T-helper 2 cell treated with Interferon-gamma antibody and Interleukin-4, amounts not matched to agents 5 μg/mL and 100 μg/mL, for 36 hours (primary cell): ENCODE results near the gene LCE2A.
A peak's percentile ranks its signal among the peaks of the same experiment; 100 is the strongest.
"Not testable (repeated sequence)": the region's sequence is repeated elsewhere in the genome, so short reads cannot be mapped to it uniquely, and the experiment has no call there.

ENCODE experiments used
- DNase-seq: peaks from one replicate; pipeline ENCODE4 v3.0.0; 2021; ENCODE audit warnings: low spot score
- H3K27ac Mint-ChIP-seq: one replicate; pipeline ENCODE4 v1.8.0; 2021; ENCODE audit warnings: mild to moderate bottlenecking, mixed read lengths
- H3K27me3 Mint-ChIP-seq: one replicate; pipeline ENCODE4 v1.8.0; 2021; ENCODE audit warnings: low read depth, mixed read lengths
- H3K36me3 Mint-ChIP-seq: one replicate; pipeline ENCODE4 v1.8.0; 2021; ENCODE audit warnings: low read depth, mixed read lengths
- H3K4me1 Mint-ChIP-seq: one replicate; pipeline ENCODE4 v1.8.0; 2021; ENCODE audit warnings: low read depth, mixed read lengths
- H3K4me3 Mint-ChIP-seq: one replicate; pipeline ENCODE4 v1.8.0; 2022; ENCODE audit warnings: mild to moderate bottlenecking, moderate library complexity, mixed read lengths
- H3K9me3 Mint-ChIP-seq: one replicate; pipeline ENCODE4 v1.8.0; 2021; ENCODE audit warnings: mixed read lengths

Gene LCE2A

DNA sequence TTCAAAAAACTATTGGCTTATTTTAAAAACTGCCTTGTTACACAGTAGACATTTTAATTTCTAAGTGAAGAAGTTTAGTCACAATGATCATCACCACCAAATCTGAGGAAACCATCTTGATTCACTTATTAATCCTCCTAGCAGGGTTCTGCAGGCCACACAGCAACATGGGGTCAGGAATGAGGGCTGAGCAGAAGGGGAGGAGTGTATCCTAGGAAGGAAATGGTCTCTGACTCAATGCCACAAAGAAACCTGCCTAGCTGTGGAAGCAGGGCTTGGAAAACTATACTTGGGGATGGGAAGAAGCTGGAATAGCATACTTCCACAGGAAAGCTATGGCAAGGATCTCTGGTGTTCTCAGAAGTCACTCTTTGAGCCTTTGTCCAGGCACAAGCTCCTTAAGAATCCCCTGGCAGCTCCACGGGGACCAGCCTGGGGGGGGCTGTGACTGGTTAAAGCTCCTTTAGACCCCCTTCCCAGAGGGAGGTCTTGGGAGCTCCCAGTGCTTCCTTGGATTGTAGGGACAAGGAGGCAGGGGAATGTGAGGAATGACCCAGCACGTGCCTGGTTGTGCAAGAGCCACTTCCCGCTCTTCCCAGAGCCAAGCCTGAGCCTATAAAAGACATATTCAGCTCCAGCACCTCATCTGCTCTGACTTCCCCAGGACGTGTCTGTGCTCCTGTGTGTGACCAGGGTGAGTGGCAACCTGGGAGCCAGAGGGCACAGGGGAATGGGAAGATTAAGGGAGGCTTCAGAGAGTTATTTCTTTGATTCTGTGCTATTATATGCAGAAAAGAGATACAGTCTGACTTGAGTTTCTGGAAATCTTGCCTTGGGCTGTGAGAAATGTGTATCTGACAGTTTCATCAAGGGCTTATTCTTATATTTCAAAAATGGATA lies at the start of gene LCE2A:
Gene LCE2A, plus strand, starts transcription at position 645 of the 900 bp plus-strand sequence. CDS start 557 bp downstream, outside the sequence.
- DNase-seq = no peak
- no peaks in the 10 kb centered on the region for H3K4me1 Mint-ChIP-seq
- H3K27me3 Mint-ChIP-seq = peaks cover 3% of the 10 kb centered on the region
- H3K4me3 Mint-ChIP-seq = no peak within 1 kb of the TSS
- no peak within 1 kb of the TSS for H3K27ac Mint-ChIP-seq
- H3K9me3 Mint-ChIP-seq = peaks cover 1% of the 10 kb centered on the region
- no peaks in the 10 kb centered on the region for H3K36me3 Mint-ChIP-seq

- Mint-ChIP-seq H3K27ac (no peak overlapping the region), H3K4me1 (peaks cover 2% of the 10 kb centered on the region), H3K36me3 (no peaks in the 10 kb centered on the region), H3K27me3 (peaks cover 20% of the 10 kb centered on the region), H3K9me3 (no peaks in the 10 kb centered on the region), H3K4me3 (no peak overlapping the region)
- DNase-seq = peak; percentile 29
These were observed 44.0 kb upstream of the LCE2A start for GRCh38 chr1:152654110-152654509.

GRCh38 chr1:152656459-152656858 lies 41.7 kb upstream of the LCE2A start:
- Mint-ChIP-seq H3K36me3 (no peaks in the 10 kb centered on the region), H3K4me3 (no peak overlapping the region), H3K4me1 (peaks cover 2% of the 10 kb centered on the region), H3K27me3 (peaks cover 14% of the 10 kb centered on the region), H3K9me3 (no peaks in the 10 kb centered on the region), H3K27ac (no peak overlapping the region)
- DNase-seq = no peak

- Mint-ChIP-seq H3K27me3 (peaks cover 8% of the 10 kb centered on the region), H3K4me1 (peaks cover 2% of the 10 kb centered on the region), H3K9me3 (no peaks in the 10 kb centered on the region), H3K36me3 (no peaks in the 10 kb centered on the region), H3K27ac (no peak overlapping the region), H3K4me3 (no peak overlapping the region)
- no peak for DNase-seq
These were observed 40.5 kb upstream of the LCE2A start for GRCh38 chr1:152657677-152658076.

- H3K4me3 Mint-ChIP-seq = no peak overlapping the region
- no peak overlapping the region for H3K27ac Mint-ChIP-seq
- DNase-seq = no peak
- no peaks in the 10 kb centered on the region for H3K9me3 Mint-ChIP-seq
- H3K27me3 Mint-ChIP-seq = peaks cover 5% of the 10 kb centered on the region
- no peaks in the 10 kb centered on the region for H3K36me3 Mint-ChIP-seq
- H3K4me1 Mint-ChIP-seq = peaks cover 2% of the 10 kb centered on the region
These were observed 39.5 kb upstream of the LCE2A start for GRCh38 chr1:152658649-152659048.

DNA sequence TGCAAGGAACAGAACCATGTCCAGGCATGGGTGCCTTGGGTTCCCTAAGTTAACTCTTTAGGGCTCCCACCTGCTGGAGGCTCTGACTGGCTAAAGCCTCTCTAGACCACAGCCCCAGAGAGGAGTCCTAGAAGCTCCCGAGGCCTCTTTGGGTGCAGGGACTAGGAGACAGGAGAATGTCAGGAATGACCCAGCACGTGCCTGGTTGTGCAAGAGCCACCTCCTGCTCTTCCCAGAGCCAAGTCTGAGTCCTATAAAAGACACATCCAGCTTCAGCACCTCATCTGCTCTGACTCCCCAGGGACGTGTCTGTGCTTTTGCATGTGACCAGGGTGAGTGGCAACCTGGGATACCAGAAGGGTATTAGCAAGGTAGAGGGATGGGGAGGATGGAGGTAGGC lies 35.0 kb upstream of the LCE2A start, which contains the start of gene LCE2D:
Gene LCE2D, plus strand, starts transcription at position 283 of the 400 bp plus-strand sequence. CDS start 726 bp downstream, outside the sequence.
- no peaks in the 10 kb centered on the region for H3K9me3 Mint-ChIP-seq
- no peak within 1 kb of the TSS for H3K27ac Mint-ChIP-seq
- no peaks in the 10 kb centered on the region for H3K36me3 Mint-ChIP-seq
- no peaks in the 10 kb centered on the region for H3K4me1 Mint-ChIP-seq
- H3K4me3 Mint-ChIP-seq = no peak within 1 kb of the TSS
- no peaks in the 10 kb centered on the region for H3K27me3 Mint-ChIP-seq
- no peak for DNase-seq

DNA sequence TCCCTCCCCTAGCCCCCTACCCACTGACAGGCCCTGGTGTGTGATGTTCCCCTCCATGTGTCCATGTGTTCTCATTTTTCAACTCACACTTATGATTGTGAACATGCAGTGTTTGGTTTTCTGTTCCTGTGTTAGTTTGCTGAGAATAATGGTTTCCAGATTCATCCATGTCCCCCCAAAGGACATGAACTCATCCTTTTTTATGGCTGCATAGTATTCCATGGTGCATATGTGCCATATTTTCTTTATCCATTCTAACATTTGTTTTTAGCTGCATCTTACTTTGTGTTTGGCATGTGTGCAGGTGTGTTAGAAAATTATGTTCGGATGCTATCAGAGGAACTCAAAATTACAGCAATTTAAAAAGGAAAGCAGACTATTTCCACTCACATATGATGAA lies 32.0 kb upstream of the LCE2A start:
- H3K4me1 Mint-ChIP-seq, H3K36me3 Mint-ChIP-seq, DNase-seq, H3K9me3 Mint-ChIP-seq, H3K27me3 Mint-ChIP-seq, H3K27ac Mint-ChIP-seq, H3K4me3 Mint-ChIP-seq: not testable (repeated sequence)

GRCh38 chr1:152667648-152668047 lies 30.5 kb upstream of the LCE2A start:
- no peak overlapping the region for H3K4me3 Mint-ChIP-seq
- H3K27ac Mint-ChIP-seq = no peak overlapping the region
- no peaks in the 10 kb centered on the region for H3K4me1 Mint-ChIP-seq
- H3K9me3 Mint-ChIP-seq = no peaks in the 10 kb centered on the region
- no peaks in the 10 kb centered on the region for H3K36me3 Mint-ChIP-seq
- no peak for DNase-seq
- peaks cover 2% of the 10 kb centered on the region for H3K27me3 Mint-ChIP-seq

- H3K27ac Mint-ChIP-seq = no peak overlapping the region
- H3K9me3 Mint-ChIP-seq = no peaks in the 10 kb centered on the region
- peaks cover 4% of the 10 kb centered on the region for H3K27me3 Mint-ChIP-seq
These were observed 25.1 kb upstream of the LCE2A start for GRCh38 chr1:152673016-152673415.

DNA sequence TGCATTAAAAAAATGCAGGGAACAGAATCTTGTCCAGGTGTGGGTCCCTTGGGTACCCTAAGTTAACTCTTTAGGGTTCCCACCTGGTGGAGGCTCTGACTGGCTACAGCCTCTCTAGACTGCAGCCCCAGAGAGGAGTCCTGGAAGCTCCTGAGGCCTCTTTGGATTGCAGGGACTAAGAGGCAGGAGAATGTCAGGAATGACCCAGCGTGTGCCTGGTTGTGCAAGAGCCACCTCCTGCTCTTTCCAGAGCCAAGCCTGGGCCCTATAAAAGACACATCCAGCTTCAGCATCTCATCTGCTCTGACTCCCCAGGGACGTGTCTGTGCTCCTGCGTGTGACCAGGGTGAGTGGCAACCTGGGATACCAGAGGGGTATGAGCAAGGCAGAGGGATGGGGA lies 23.2 kb upstream of the LCE2A start, which contains the start of gene LCE2C:
Gene LCE2C, plus strand, starts transcription at position 297 of the 400 bp plus-strand sequence. CDS start 737 bp downstream, outside the sequence.
- not testable (repeated sequence) for H3K27ac Mint-ChIP-seq, H3K36me3 Mint-ChIP-seq, H3K4me3 Mint-ChIP-seq, H3K27me3 Mint-ChIP-seq, DNase-seq, H3K9me3 Mint-ChIP-seq, H3K4me1 Mint-ChIP-seq

More at GRCh38 chr1:152673016-152673415, 25.1 kb upstream of the LCE2A start:
- H3K4me1 Mint-ChIP-seq = no peaks in the 10 kb centered on the region
- H3K36me3 Mint-ChIP-seq = no peaks in the 10 kb centered on the region
- DNase-seq = no peak
- H3K4me3 Mint-ChIP-seq = no peak overlapping the region

- Mint-ChIP-seq H3K4me3 (no peak overlapping the region), H3K27ac (no peak overlapping the region), H3K4me1 (no peaks in the 10 kb centered on the region), H3K27me3 (peaks cover 4% of the 10 kb centered on the region), H3K9me3 (no peaks in the 10 kb centered on the region), H3K36me3 (no peaks in the 10 kb centered on the region)
- DNase-seq = no peak
These were observed 18.7 kb upstream of the LCE2A start for GRCh38 chr1:152679459-152679858.

DNA sequence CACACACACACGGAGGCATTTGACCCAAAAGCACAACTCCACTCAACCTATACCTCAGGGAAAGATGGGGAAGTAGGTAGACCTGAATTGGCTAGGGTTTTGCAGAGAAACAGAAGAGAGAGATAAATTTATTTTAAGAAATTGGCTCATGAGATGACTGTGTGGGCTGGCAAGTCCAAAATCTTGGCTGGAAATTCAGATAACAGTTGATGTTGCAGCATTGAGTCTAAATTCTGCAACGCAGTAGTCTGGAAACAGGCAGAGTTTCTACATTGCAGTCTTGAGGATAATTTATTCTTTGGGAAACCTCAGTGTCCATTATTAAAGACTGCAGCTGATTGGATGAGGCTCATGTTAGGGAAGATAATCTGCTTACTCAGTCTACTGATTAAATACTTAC lies 16.5 kb upstream of the LCE2A start:
- Mint-ChIP-seq H3K4me1 (no peaks in the 10 kb centered on the region), H3K27me3 (peaks cover 4% of the 10 kb centered on the region), H3K27ac (no peak overlapping the region)

DNA sequence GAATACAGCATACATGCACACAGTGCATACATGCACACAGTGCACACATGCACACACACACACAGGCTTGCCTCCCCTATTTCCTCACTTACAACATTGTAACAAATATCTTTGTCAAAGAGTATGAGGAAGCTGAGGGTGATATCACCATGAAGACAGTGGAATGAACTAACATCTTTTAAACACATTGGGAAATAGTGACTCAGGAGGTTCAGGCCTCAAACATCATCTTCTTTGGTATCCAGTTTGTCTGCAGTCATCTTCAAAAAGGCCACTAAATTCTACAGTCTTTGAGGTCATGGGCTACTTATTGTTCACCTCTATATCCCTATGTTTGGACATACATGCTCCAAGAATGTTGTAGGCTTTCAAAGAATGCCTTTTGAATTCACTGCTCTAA lies 14.3 kb upstream of the LCE2A start:
- Mint-ChIP-seq H3K9me3 (no peaks in the 10 kb centered on the region), H3K4me3 (no peak overlapping the region), H3K4me1 (no peaks in the 10 kb centered on the region), H3K27me3 (peaks cover 2% of the 10 kb centered on the region), H3K27ac (no peak overlapping the region), H3K36me3 (no peaks in the 10 kb centered on the region)
- DNase-seq = no peak

More for the DNA sequence above, 16.5 kb upstream of the LCE2A start:
- H3K4me3 Mint-ChIP-seq = no peak overlapping the region
- no peaks in the 10 kb centered on the region for H3K9me3 Mint-ChIP-seq
- H3K36me3 Mint-ChIP-seq = no peaks in the 10 kb centered on the region
- no peak for DNase-seq

- not testable (repeated sequence) for H3K4me1 Mint-ChIP-seq
These were observed 12.3 kb upstream of the LCE2A start, which contains the start of gene LCE2B for GRCh38 chr1:152685823-152686222. Gene LCE2B, plus strand, starts transcription at chr1:152686123. Its CDS starts 721 bp downstream, at chr1:152686844.

More at GRCh38 chr1:152685823-152686222, 12.3 kb upstream of the LCE2A start, which contains the start of gene LCE2B:
- not testable (repeated sequence) for H3K27ac Mint-ChIP-seq, H3K36me3 Mint-ChIP-seq, H3K9me3 Mint-ChIP-seq, H3K4me3 Mint-ChIP-seq, DNase-seq, H3K27me3 Mint-ChIP-seq
